Measurements from ENCODE around the gene STX8. TPM values are rescaled to one million over a fixed set of nuclear protein-coding genes. Genes with fewer than 3 reads are reported as not detected.

Gene STX8
- total RNA-seq, 1 experiment from 2014 or later, result 49.0 TPM

DNA sequence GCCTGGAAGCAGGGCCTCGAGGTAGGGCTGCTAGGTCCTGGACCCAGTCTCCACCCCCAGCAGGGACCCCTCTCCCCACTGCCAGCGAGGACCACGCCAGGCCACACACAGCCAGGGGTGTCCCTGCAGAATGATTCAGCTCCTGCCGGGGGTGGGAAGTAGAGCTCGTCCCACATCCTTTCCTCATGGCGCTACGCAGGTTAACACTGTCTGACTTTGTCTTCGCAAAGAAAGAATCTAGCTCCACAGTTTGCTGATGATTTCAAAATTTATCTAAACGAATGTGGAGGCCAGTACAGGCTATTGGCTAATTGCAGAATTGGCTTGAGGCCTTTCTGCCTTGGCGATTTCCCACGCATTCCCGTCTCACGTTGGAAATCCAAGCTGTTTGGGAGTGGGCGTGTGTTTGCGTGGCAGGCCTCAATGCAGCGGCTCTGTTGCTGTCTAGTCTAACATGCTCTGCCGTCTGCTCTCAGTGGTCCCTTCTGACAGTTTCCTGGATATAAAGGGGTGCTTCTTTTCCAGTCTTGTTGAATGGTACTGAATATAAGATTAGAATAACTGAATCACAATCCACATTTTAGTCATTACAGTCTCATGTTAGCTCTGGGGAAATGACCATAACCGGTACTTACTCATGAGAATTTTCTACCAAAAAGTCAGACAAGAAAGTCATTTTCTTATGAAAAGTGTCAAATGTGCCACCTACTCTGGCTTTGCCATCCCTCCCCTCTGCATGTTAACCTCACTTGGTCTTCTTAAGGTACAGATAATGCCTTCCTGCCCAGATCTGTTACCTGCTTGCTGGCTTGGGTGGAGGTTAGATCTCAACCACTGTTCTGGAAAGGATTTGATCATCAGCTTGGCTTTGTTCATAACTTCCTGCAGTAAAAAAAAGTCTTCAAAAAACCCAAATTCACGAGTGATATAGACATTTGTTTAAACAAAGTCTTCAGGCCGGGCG, 301.9 kb downstream of the STX8 start:
- POLR2A ChIA-PET, result no interaction called here
- no peak overlapping the region for H3K27ac Mint-ChIP-seq (ENCODE audit: low read depth, unreplicated experiment)
- H3K27me3 Mint-ChIP-seq (ENCODE audit: insufficient read depth, unreplicated experiment), result no peaks in the 10 kb centered on the region
- no peak overlapping the region for H3K4me3 Mint-ChIP-seq (ENCODE audit: unreplicated experiment)
- DNase-seq (ENCODE audit: unreplicated experiment), result no peak
- H3K36me3 Mint-ChIP-seq (ENCODE audit: insufficient read depth, unreplicated experiment), result no peaks in the 10 kb centered on the region
- BruUV-seq (replicated peaks), result no TSS peak
- H3K4me1 Mint-ChIP-seq (ENCODE audit: insufficient read depth, unreplicated experiment), result no peaks in the 10 kb centered on the region
- CTCF ChIA-PET, result no interaction called here
- TF ChIP-seq CTCF (IDR thresholded peaks at IDR 0.05; ENCODE audit: unreplicated experiment), result no peak
- no peaks in the 10 kb centered on the region for H3K9me3 Mint-ChIP-seq (ENCODE audit: unreplicated experiment)
- intact Hi-C loops (cut with micrococcal nuclease), result no loop called here

DNA sequence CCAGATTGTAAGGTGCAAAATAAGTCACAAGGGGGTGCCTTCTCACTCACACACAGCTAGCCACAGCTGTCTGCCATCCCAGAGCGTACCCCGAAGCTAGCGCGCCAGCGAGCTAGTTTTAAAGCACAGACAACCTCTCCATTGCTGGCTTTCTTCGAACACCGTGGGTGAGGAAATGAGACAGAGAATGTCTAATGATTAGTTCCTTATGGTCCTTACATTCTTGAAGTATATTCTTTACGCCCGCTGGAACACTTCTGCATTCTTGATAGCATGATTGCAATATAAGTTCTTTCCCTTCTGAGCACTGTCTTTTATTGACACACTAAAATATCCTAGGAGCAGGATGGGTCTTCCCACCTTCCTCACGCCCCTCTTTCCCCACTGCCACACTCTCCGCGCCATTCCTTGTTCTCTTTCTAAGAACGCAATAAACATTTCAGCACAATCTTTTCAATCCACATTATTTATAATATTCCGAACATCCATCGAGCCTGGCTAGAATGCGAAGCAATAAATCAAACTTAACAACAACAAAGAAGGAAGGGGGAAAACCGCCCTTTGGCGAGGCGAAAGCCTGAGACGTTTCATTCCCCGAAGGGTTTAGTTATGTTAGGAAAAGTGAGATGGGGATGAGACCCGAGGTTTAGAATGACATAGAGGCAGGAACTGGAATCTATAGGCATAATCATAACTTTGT, 303.0 kb downstream of the STX8 start:
- ChIA-PET CTCF (interaction anchor here (1.0 kb wide), 1 partner anchor 250 kb away, joined by 3 read pairs; no protein-coding TSS in a partner anchor), POLR2A (no interaction called here)
- no TSS peak for BruUV-seq (replicated peaks)
- no peaks in the 10 kb centered on the region for H3K4me1 Mint-ChIP-seq (ENCODE audit: insufficient read depth, unreplicated experiment)
- no peaks in the 10 kb centered on the region for H3K9me3 Mint-ChIP-seq (ENCODE audit: unreplicated experiment)
- intact Hi-C loops (cut with micrococcal nuclease), result no loop called here
- H3K27ac Mint-ChIP-seq (ENCODE audit: low read depth, unreplicated experiment), result no peak overlapping the region
- H3K36me3 Mint-ChIP-seq (ENCODE audit: insufficient read depth, unreplicated experiment), result no peaks in the 10 kb centered on the region
- no peaks in the 10 kb centered on the region for H3K27me3 Mint-ChIP-seq (ENCODE audit: insufficient read depth, unreplicated experiment)
- no peak overlapping the region for H3K4me3 Mint-ChIP-seq (ENCODE audit: unreplicated experiment)
- TF ChIP-seq CTCF (IDR thresholded peaks at IDR 0.05; ENCODE audit: unreplicated experiment), result no peak
- DNase-seq (ENCODE audit: unreplicated experiment), result no peak

DNA sequence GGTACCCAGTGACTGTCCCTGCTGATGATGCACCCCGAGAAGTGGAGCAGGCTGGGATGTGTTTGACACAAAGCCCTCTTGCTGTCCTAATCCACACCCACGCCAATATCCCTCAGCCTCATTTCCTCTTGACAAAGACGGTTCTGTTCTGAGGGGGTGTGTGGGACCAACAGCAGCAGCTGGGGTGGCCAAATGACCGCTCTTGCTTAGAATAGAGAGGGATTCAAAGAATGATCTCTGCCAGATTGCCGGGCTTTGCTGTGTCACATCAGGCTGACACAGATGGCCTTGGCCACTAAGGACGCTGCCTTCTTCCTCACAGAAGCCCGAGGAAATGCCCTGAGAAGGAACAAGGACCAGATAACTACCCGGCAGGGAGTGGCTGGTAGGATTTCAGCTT, 303.6 kb downstream of the STX8 start:
- intact Hi-C loops (cut with micrococcal nuclease), result no loop called here
- CTCF ChIA-PET, result interaction anchor here (1.0 kb wide), 1 partner anchor 251 kb away, joined by 3 read pairs; no protein-coding TSS in a partner anchor
- no TSS peak for BruUV-seq (replicated peaks)
- Mint-ChIP-seq H3K9me3 (ENCODE audit: unreplicated experiment) (no peaks in the 10 kb centered on the region), H3K4me1 (ENCODE audit: insufficient read depth, unreplicated experiment) (no peaks in the 10 kb centered on the region), H3K27me3 (ENCODE audit: insufficient read depth, unreplicated experiment) (no peaks in the 10 kb centered on the region), H3K4me3 (ENCODE audit: unreplicated experiment) (no peak overlapping the region), H3K36me3 (ENCODE audit: insufficient read depth, unreplicated experiment) (no peaks in the 10 kb centered on the region), H3K27ac (ENCODE audit: low read depth, unreplicated experiment) (no peak overlapping the region)
- TF ChIP-seq CTCF (IDR thresholded peaks at IDR 0.05; ENCODE audit: unreplicated experiment), result no peak
- POLR2A ChIA-PET, result no interaction called here
- no peak for DNase-seq (ENCODE audit: unreplicated experiment)

GRCh38 chr17:9270921-9271320, 304.7 kb downstream of the STX8 start:
- H3K27me3 Mint-ChIP-seq (ENCODE audit: insufficient read depth, unreplicated experiment), result no peaks in the 10 kb centered on the region
- ChIA-PET CTCF (interaction anchor here (0.6 kb wide), 1 partner anchor 26 kb away, joined by 3 read pairs; no protein-coding TSS in a partner anchor), POLR2A (no interaction called here)
- H3K36me3 Mint-ChIP-seq (ENCODE audit: insufficient read depth, unreplicated experiment), result no peaks in the 10 kb centered on the region
- H3K4me3 Mint-ChIP-seq (ENCODE audit: unreplicated experiment), result no peak overlapping the region
- no peak for DNase-seq (ENCODE audit: unreplicated experiment)
- H3K9me3 Mint-ChIP-seq (ENCODE audit: unreplicated experiment), result no peaks in the 10 kb centered on the region
- no peak overlapping the region for H3K27ac Mint-ChIP-seq (ENCODE audit: low read depth, unreplicated experiment)
- H3K4me1 Mint-ChIP-seq (ENCODE audit: insufficient read depth, unreplicated experiment), result no peaks in the 10 kb centered on the region
- intact Hi-C loops (cut with micrococcal nuclease), result no loop called here
- no TSS peak for BruUV-seq (replicated peaks)
- TF ChIP-seq CTCF (IDR thresholded peaks at IDR 0.05; ENCODE audit: unreplicated experiment), result no peak

Measured in MCF 10A (cell line).